Measurements from ENCODE around the gene ATG16L2.
"Not testable (repeated sequence)": the region's sequence is repeated elsewhere in the genome, so short reads cannot be mapped to it uniquely, and the experiment has no call there.

The ATG16L2 gene

GRCh38 chr11:72826191-72826941 is 12.2 kb downstream of the ATG16L2 start:
- no peak for DNase-seq

GRCh38 chr11:72826942-72827480 is 12.8 kb downstream of the ATG16L2 start:
- DNase-seq = no peak

GRCh38 chr11:72827656-72828055 is 13.4 kb downstream of the ATG16L2 start:
- not testable (repeated sequence) for DNase-seq

DNA sequence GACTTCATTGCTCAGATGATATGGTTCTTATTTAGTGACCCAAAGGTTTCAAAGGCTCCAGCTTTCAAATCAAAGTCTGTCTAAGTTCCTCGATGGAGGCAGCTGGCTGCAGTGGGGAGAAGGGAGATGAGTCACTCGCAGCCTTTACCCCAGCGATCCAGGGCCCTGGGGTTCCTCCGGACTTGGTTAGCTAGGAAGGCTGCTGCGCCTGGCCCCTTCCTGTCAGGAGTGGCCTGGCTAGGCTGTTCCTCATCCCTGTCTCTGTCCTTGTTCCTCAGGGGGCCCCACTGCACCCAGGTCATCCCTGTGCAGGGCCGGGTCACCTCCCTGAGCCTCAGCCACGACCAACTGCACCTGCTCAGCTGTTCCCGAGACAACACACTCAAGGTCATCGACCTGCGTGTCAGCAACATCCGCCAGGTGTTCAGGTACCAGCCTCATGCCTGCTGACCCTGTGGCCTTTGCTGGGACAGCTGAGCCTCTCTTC is 13.9 kb downstream of the ATG16L2 start:
- no peak for DNase-seq

DNA sequence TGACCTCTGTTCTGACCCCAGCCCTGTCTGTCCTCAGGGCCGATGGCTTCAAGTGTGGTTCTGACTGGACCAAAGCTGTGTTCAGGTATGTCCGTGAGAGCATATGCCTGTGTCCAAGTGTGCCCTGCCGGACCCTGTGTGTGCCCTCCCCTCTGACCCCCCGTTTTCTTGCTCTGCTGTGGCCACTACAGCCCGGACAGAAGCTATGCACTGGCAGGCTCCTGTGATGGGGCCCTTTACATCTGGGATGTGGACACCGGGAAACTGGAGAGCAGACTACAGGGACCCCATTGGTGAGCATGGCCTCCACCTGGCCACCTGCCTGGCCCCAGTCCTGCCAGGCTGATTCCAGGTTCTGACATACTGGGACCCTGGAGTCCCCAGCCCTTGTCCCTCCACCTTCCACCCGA is 14.5 kb downstream of the ATG16L2 start:
- no peak for DNase-seq

DNA sequence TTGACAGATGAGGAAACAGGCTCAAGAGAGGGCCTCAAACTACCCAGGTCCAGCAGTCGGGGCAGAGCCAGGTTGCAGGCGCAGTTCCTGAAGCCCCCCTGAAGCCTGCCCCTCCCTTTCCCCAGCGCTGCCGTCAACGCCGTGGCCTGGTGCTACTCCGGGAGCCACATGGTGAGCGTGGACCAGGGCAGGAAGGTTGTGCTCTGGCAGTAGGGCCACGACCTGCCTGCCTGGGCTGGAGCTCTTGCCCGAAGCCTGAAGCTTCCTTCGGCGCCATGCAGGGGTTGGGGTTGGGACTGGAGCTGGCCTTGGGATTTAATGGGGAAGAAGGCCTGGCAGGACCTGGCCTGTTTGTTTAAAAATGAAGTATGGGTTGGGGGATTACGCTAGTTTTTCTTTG is 15.0 kb downstream of the ATG16L2 start:
- DNase-seq = no peak

- DNase-seq = no peak
Measured at GRCh38 chr11:72829884-72830533, 15.8 kb downstream of the ATG16L2 start.

DNA sequence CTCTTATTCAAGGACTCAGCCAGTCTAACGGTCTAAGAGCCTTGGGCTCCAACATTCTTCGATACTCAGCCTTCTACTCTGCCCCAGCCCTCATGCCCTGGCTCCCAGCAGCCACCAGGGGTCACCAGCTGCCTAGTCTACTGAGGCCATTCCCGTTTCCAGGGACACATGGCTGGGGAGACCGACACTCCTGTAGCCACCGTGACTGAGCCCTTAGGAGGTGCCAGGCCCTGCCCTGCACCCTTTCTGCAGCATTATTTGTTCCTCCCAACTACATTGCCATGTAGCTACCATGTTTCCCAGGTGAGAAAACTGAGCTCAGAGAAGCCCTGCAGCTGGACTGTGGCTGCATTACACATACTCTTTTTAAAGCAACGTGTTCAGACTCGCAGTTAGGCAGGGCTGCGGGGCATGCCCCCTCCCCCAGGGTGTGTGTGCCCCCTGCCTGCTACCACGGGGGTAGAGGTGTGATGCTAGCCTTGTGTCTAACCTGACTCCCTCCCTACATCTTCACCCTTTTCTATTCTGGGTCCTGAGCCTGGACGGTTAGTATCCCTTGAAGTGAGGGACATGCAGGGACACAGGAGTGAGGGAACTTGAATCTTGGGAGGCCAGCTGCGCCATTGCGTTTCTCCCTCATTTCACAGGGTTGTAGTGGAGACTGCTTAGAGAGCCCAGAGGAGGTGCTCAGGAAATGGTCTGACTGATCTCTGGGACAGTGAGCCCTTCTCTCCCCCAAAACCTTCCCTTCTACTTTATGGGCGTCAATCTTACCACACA is 17.5 kb downstream of the ATG16L2 start:
- peak; percentile 36 for DNase-seq

DNA sequence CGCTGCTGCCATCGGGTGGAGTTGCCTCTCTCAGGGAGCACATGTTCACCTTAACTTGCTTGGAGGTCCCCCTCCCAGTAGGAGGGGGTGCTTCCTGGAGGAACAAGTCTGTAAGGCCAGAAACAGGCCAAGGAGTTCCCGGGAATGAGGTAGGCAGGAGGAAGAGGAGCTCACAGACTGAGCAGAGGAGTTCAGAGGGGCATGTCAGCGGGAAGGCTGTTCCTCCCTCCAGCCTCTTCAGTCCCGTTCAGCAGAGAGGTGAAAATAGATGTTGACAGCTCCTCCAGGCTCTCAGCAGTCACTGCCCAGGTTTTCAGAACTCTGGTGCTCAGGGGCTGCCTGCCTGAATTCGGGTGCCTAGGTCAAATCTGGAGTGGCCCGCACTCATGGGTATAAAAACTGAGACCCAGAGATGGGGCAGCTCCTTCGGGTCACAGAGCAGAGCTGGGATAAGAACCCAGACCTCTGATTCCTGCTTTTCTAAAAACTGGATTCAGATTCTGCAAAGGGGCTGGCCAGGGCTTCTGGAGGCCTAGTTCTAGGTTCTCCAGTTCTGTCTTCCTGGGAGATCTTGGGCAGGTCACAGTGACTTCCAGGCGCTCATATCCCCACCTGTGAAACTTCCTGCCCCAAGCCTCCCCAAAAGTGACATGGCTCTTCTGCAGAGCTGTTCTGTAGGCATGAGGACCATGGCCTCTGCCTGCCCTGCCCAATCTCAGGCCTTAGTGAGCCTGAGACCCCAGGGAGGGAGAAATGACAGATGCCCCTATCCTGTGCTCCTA is 18.3 kb downstream of the ATG16L2 start:
- DNase-seq = no peak

- no peak for DNase-seq
Measured at GRCh38 chr11:72833083-72833733, 19.0 kb downstream of the ATG16L2 start.

GRCh38 chr11:72833811-72834493 is 19.7 kb downstream of the ATG16L2 start:
- DNase-seq = no peak

DNA sequence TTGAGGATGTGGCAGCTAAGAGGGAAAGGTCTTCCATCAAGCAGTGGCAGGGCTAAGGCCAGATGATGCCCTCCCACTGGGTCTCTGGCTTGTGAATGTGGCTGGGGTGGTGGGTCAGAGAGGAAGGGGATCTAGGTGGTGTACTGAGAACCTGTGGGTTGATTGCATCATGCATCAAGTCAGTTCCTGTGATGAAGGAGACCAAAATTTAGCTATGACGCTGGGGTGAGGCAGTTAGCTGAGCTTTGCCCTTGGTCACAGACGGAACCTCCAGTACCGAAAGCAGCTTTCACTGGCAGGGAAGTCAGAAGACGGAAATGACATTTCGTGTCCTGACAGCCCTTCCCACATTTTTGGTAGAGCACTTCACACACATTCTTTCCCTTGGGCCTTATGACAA is 20.7 kb downstream of the ATG16L2 start:
- no peak for DNase-seq

GRCh38 chr11:72836111-72836510 is 21.9 kb downstream of the ATG16L2 start:
- DNase-seq = no peak

- DNase-seq = no peak
Measured at GRCh38 chr11:72838691-72839305, 24.6 kb downstream of the ATG16L2 start.

GRCh38 chr11:72840780-72841179 is 26.6 kb downstream of the ATG16L2 start:
- DNase-seq = no peak

DNA sequence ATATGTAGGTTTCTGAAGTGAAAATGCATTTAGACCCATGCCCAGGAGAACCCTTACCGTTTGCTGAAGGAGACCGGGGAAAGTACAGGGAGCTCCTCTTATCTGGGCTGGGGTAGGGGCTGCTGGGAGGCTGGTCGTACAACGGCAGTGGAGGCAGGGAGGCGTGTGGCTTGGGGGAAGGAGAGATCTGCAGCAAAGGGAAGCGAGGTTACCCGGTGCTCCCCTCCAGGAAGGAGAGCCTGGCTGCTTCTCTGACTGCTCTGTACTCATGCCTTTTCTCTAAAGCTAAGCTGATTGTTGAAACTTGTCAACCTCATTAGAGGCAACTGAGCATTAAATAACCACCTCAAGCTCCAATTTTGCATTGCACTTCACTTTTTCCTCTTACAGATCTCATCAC is 27.2 kb downstream of the ATG16L2 start:
- no peak for DNase-seq

DNA sequence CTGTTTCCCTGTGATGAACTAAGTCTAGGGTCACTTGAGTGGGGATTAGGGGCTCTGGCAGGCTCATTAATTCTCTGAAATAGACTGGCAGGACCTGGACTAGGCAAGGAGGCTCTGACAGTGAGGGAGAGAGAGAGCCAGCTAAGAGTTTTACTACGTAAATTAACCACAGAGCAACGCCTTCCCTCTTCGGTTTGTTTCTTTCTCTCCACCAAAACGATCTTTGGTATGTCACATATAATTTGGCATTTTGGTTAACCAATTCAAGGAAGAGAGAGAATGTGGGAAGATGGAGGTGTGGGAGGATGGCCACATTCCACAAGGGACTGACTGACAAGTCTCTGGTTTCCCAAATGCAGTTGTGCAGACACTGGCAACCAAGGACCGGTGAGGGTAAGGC is 27.9 kb downstream of the ATG16L2 start:
- no peak for DNase-seq

- no peak for DNase-seq
Measured at GRCh38 chr11:72842653-72843330, 28.6 kb downstream of the ATG16L2 start.

- DNase-seq = no peak
Measured at GRCh38 chr11:72844356-72844755, 30.1 kb downstream of the ATG16L2 start.

DNA sequence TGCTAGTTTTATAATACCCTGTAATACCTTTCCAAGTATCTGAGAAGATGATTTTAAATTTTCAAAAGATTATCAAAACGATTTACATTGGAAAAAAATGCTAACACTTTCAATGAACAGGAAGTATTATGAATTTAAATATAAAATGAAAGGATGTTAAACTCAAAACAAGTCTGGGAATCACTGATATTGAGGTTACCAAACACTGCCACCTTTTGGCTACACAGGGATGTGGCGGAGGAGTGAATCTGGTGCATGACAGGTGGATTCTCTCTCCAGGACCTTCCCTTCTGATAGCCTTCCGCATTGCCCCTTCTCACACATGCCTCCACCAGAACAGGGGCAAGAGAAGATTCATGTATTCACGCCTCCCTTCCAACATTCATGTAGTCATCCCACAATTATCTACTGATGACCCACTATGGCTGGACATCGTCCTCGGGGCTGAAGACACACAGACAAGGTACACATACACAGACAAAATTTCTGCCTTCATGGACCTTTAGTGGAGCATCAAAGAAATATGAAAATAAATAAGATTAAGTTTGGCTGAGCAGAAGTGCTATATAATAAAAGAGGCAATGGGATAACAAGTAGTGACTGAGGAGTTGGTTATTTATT is 34.7 kb downstream of the ATG16L2 start:
- no peak for DNase-seq

All from DMS153 (cell line).